GM23248 (cell line): ENCODE data around the gene ZCCHC17. TPM values are rescaled to one million over a fixed set of nuclear protein-coding genes. Genes with fewer than 3 reads are reported as not detected.
"Not testable (repeated sequence)": the region's sequence is repeated elsewhere in the genome, so short reads cannot be mapped to it uniquely, and the experiment has no call there.

Source experiments
- DNase-seq: peaks from one replicate; pipeline ENCODE4 v3.0.0-alpha.2; 2015
- H2AFZ ChIP-seq: fragments of 200-600 bp; sonication (generic); 2 replicates; pipeline ENCODE4 v1.6.1; 2016; ENCODE audit warnings: antibody characterized with exemption
- H3F3A ChIP-seq: fragments of 200-600 bp; sonication (generic); 2 replicates; pipeline ENCODE4 v1.6.1; 2016; ENCODE audit warnings: mild to moderate bottlenecking, antibody characterized with exemption, mixed run types; ENCODE audit not compliant: insufficient read depth
- H3K27ac ChIP-seq: fragments of 200-600 bp; sonication (generic); 2 replicates; pipeline ENCODE4 v1.5.1; 2016; ENCODE audit warnings: mild to moderate bottlenecking
- H3K27me3 ChIP-seq: fragments of 200-600 bp; sonication (generic); replicated peaks from 2 replicates; pipeline ENCODE4 v1.6.1; 2016; ENCODE audit warnings: mild to moderate bottlenecking; ENCODE audit not compliant: insufficient read depth
- H3K36me3 ChIP-seq: fragments of 200-600 bp; sonication (generic); 2 replicates; pipeline ENCODE4 v1.6.1; 2016; ENCODE audit warnings: low read depth, mild to moderate bottlenecking
- H3K4me1 ChIP-seq: fragments of 200-600 bp; sonication (generic); 2 replicates; pipeline ENCODE4 v1.6.1; 2016; ENCODE audit warnings: mild to moderate bottlenecking; ENCODE audit not compliant: insufficient read depth
- H3K4me2 ChIP-seq: fragments of 200-600 bp; sonication (generic); one replicate; pipeline ENCODE4 v1.6.1; 2016; ENCODE audit warnings: mild to moderate bottlenecking; ENCODE audit not compliant: unreplicated experiment
- H3K4me3 ChIP-seq: fragments of 200-600 bp; sonication (generic); 2 replicates; pipeline ENCODE4 v1.5.1; 2016; ENCODE audit warnings: mild to moderate bottlenecking
- H3K79me2 ChIP-seq: fragments of 200-600 bp; sonication (generic); 2 replicates; pipeline ENCODE4 v1.6.1; 2016; ENCODE audit warnings: mild to moderate bottlenecking; ENCODE audit not compliant: insufficient read depth
- H3K9ac ChIP-seq: fragments of 200-600 bp; sonication (generic); 2 replicates; pipeline ENCODE4 v1.6.1; 2016; ENCODE audit warnings: mild to moderate bottlenecking
- H3K9me2 ChIP-seq: fragments of 200-600 bp; sonication (generic); 2 replicates; pipeline ENCODE4 v1.6.1; 2016; ENCODE audit warnings: mixed run types, mild to moderate bottlenecking, moderate library complexity; ENCODE audit not compliant: insufficient read depth
- H3K9me3 ChIP-seq: fragments of 200-600 bp; sonication (generic); one replicate; pipeline ENCODE4 v1.6.1; 2017; ENCODE audit warnings: low read depth
- H4K20me1 ChIP-seq: fragments of 200-600 bp; sonication (generic); 2 replicates; pipeline ENCODE4 v1.6.0; 2016; ENCODE audit not compliant: insufficient read depth
- EZH2 ChIP-seq: fragments of 200-600 bp; sonication (generic); IDR thresholded peaks from 2 replicates; pipeline ENCODE4 v1.6.1; 2018; ENCODE audit warnings: antibody characterized with exemption, mild to moderate bottlenecking; ENCODE audit not compliant: insufficient read depth, poor library complexity, severe bottlenecking
- EZH2phosphoT487 ChIP-seq: fragments of 200-600 bp; sonication (generic); IDR thresholded peaks from 2 replicates; pipeline ENCODE4 v1.6.1; 2018; ENCODE audit warnings: antibody characterized with exemption, moderate library complexity, mild to moderate bottlenecking, low read depth; ENCODE audit not compliant: insufficient read depth
- WGBS, 2 experiments: methylation state at CpG; one replicate each; pipeline ENCODE4 v1.1.6; 2015 to 2017; ENCODE audit warnings: low lambda C conversion rate in 2 of 2, low coverage in 1 of 2; ENCODE audit errors: missing lambda C conversion rate in 2 of 2; 5-methylcytosine and 5-hydroxymethylcytosine counted together
- in situ Hi-C: fragments of 300-500 bp; cut with MboI; formaldehyde crosslinking; loops from 2 replicates; pipeline ENCODE4 v1.15.0; 2020
- polyA plus RNA-seq: library from polyadenylated mRNA; unstranded; fragments of >200 nt; fragmentation: Nextera tagmentation; extraction: Ambion mirVana; gene quantifications from 2 replicates; pipeline ENCODE4 v1.2.1, GENCODE V29; 2016
- total RNA-seq: library from RNA; depleted of rRNA; stranded (reverse); fragments of >200 nt; shearing (Covaris generic); gene quantifications from 2 replicates; pipeline ENCODE4 v1.2.3, GENCODE V29; 2014

ZCCHC17 gene
- total and polyA plus RNA-seq, 2 experiments from 2014 or later: 34.8 to 65.6 TPM

GRCh38 chr1:31264790-31265386 is 31.9 kb upstream of the ZCCHC17 start:
- Histone ChIP-seq H3K9me3 (no peaks in the 10 kb centered on the region), H3K4me2 (no peak overlapping the region), H3K9me2 (no peaks in the 10 kb centered on the region), H3K36me3 (peaks cover 44% of the 10 kb centered on the region), H3K27ac (no peak overlapping the region), H3K4me1 (no peaks in the 10 kb centered on the region), H3K4me3 (no peak overlapping the region), H3K27me3 (no peaks in the 10 kb centered on the region), H3F3A (no peaks in the 10 kb centered on the region), H3K9ac (no peak overlapping the region), H3K79me2 (no peaks in the 10 kb centered on the region), H4K20me1 (no peaks in the 10 kb centered on the region), H2AFZ (no peak overlapping the region)
- no peak for DNase-seq
- whole genome bisulfite sequencing, 2 experiments: 86 to 100% methylated on average over 1 of the region's 1 CpG
- TF ChIP-seq EZH2 (no peak), EZH2phosphoT487 (no peak)
- in situ Hi-C loops: no loop called here

- Histone ChIP-seq H4K20me1 (no peaks in the 10 kb centered on the region), H3K4me3 (no peak overlapping the region), H3K27me3 (no peaks in the 10 kb centered on the region), H3K4me1 (no peaks in the 10 kb centered on the region), H3K9ac (no peak overlapping the region), H2AFZ (no peak overlapping the region), H3K9me2 (no peaks in the 10 kb centered on the region), H3K4me2 (no peak overlapping the region), H3F3A (no peaks in the 10 kb centered on the region), H3K27ac (no peak overlapping the region), H3K79me2 (no peaks in the 10 kb centered on the region), H3K36me3 (peaks cover 48% of the 10 kb centered on the region), H3K9me3 (no peaks in the 10 kb centered on the region)
- in situ Hi-C loops: no loop called here
- peak; percentile 8 for DNase-seq
- TF ChIP-seq EZH2phosphoT487 (no peak), EZH2 (no peak)
- WGBS, 2 experiments: 79 to 81% methylated on average over 2 of the region's 2 CpGs
Measured at GRCh38 chr1:31266547-31266946, 30.3 kb upstream of the ZCCHC17 start.

GRCh38 chr1:31272369-31272768 is 24.5 kb upstream of the ZCCHC17 start:
- Histone ChIP-seq H3K9me3 (no peaks in the 10 kb centered on the region), H3K27me3 (no peaks in the 10 kb centered on the region), H3K79me2 (peaks cover 11% of the 10 kb centered on the region; the same call in 1 of the 2 replicates), H3F3A (no peaks in the 10 kb centered on the region), H3K4me2 (no peak overlapping the region), H3K4me1 (no peaks in the 10 kb centered on the region), H3K36me3 (peaks cover 47% of the 10 kb centered on the region), H4K20me1 (no peaks in the 10 kb centered on the region), H2AFZ (no peak overlapping the region), H3K9me2 (no peaks in the 10 kb centered on the region), H3K27ac (no peak overlapping the region), H3K9ac (no peak overlapping the region), H3K4me3 (no peak overlapping the region)
- DNase-seq: no peak
- TF ChIP-seq EZH2phosphoT487: no peak
- TF ChIP-seq EZH2: no peak
- in situ Hi-C loops: no loop called here
- WGBS, 2 experiments: 98% methylated on average over 3 of the region's 3 CpGs

- Histone ChIP-seq H2AFZ (no peak overlapping the region), H3K4me1 (no peaks in the 10 kb centered on the region), H3K9ac (no peak overlapping the region), H4K20me1 (no peaks in the 10 kb centered on the region), H3K79me2 (peaks cover 11% of the 10 kb centered on the region; the same call in 1 of the 2 replicates), H3K4me3 (no peak overlapping the region), H3K9me3 (no peaks in the 10 kb centered on the region), H3F3A (no peaks in the 10 kb centered on the region), H3K27ac (no peak overlapping the region), H3K27me3 (no peaks in the 10 kb centered on the region), H3K4me2 (no peak overlapping the region), H3K9me2 (no peaks in the 10 kb centered on the region), H3K36me3 (peaks cover 48% of the 10 kb centered on the region)
- no peak for DNase-seq
- in situ Hi-C loops: no loop called here
- TF ChIP-seq EZH2 (no peak), EZH2phosphoT487 (no peak)
- 75 to 78% methylated on average over 2 of the region's 2 CpGs for WGBS, 2 experiments
Measured at GRCh38 chr1:31273619-31274018, 23.2 kb upstream of the ZCCHC17 start.

- DNase-seq, H3K27me3 ChIP-seq, H4K20me1 ChIP-seq, H3K9me2 ChIP-seq, H3K4me3 ChIP-seq, H3F3A ChIP-seq, H3K9ac ChIP-seq, in situ Hi-C loops, H3K9me3 ChIP-seq, H3K79me2 ChIP-seq, H2AFZ ChIP-seq, H3K4me2 ChIP-seq, H3K27ac ChIP-seq, H3K4me1 ChIP-seq: not testable (repeated sequence)
- WGBS, 2 experiments: 98 to 99% methylated on average over 9 of the region's 9 CpGs
- H3K36me3 ChIP-seq: peaks cover 34% of the 10 kb centered on the region
Measured at GRCh38 chr1:31282426-31282825, 14.4 kb upstream of the ZCCHC17 start.

GRCh38 chr1:31287791-31288190 is 9.0 kb upstream of the ZCCHC17 start:
- H3K9ac ChIP-seq, DNase-seq, H3K9me3 ChIP-seq, H3K79me2 ChIP-seq, H4K20me1 ChIP-seq, H3K4me3 ChIP-seq, H3F3A ChIP-seq, H3K27me3 ChIP-seq, H3K27ac ChIP-seq, H3K9me2 ChIP-seq, H2AFZ ChIP-seq, H3K4me2 ChIP-seq, H3K4me1 ChIP-seq, in situ Hi-C loops: not testable (repeated sequence)
- 94 to 98% methylated on average over 4 of the region's 4 CpGs for WGBS, 2 experiments
- H3K36me3 ChIP-seq: peaks cover 35% of the 10 kb centered on the region
